HG03097 (cell line): ENCODE results near the gene PDP2.
"Not testable (repeated sequence)": the region's sequence is repeated elsewhere in the genome, so short reads cannot be mapped to it uniquely, and the experiment has no call there.

ENCODE experiments used
- ATAC-seq: cut with Tn5 transposase; IDR thresholded peaks from one replicate; pipeline ENCODE4 v1.9.1; 2021; ENCODE audit not compliant: unreplicated experiment, low FRiP score

Gene PDP2

DNA sequence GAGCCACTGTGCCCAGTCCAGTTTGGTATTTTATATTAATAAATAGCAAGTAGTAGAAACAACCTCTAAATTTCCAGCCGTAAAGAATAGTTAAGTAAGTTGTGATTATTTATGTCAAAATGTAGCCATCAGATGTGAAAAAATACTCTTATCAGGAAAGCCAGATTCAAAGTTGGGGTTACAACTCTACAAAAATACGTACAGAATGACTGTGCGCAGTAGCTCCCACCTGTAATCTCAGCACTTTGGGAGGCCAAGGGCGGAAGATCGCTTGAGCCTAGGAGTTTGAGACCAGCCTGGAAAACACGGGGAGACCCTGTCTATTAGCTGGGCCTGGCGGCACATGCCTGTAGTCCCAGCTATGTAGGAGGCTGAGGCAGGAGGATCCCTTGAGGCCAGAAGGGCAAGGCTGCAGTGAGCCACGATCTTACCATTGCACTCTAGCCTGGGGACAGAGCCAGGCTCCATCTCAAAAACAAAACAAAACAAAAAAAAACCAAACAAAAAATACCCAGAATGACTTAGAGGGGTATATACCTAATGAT is 1.7 kb downstream of the PDP2 start:
- ATAC-seq: no peak

DNA sequence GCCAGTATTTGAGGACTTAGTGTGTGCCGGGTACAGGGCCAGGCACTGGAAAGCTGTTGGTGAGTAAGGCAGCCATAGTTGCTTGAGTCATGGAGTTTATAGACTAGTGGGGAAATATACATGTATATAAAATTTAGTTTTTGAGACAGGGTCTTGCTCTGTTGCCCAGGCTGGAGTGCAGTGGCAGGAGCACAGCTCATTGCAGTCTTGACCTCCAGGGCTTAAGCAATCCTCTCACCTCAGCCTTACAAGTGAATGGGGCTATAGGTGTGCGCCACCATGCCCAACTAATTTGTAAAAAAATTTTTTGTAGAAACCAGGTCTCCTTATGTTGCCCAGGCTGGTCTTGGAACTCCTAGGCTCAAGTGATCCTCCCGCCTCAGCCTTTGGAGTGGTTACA is 2.4 kb downstream of the PDP2 start:
- ATAC-seq: no peak

DNA sequence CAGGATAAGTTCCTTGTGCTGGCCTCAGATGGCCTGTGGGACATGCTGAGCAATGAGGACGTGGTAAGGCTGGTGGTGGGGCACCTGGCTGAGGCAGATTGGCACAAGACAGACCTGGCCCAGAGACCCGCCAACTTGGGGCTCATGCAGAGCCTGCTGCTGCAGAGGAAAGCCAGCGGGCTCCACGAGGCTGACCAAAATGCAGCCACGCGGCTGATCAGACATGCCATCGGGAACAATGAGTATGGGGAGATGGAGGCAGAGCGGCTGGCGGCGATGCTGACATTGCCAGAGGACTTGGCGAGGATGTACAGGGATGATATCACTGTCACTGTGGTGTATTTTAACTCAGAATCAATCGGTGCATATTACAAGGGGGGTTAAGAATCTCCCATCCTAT is 5.2 kb downstream of the PDP2 start:
- no peak for ATAC-seq

DNA sequence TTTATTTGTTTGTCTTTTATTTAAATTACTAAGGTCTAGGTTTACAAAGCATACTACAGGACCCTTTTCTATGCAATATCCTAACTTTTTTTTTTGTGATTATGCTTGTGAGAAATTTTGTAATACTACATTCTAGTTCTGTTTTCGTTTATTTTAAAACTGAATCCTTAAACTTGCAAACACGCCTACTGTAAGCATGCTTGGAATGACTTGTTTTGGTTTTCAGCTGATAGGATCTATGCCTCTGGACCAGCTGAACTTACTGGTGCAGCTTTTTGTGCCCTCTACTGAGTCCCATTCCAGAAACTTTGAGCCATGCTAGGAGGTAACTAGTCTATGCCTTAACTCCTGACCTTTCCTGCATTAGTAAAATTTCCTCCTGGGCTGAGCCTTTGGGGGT is 6.0 kb downstream of the PDP2 start:
- no peak for ATAC-seq

DNA sequence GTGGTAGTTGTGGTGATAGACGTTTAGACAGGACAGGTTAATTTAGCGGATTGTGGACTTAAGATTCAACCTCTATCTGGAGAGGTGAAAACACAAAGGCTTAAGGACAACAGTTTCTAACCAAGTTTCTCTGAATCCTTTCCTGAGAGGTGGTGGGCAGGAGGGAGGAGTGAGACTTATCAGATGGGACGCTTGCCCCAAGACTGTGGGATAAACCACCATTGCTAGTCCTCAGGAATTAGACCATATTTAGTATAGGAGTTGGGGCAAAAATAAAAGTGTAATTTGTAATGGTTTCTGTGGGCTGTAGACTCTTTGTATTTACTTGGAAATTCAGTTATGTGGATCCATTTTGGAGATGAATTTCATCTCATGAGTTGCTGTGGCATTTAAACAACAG is 6.6 kb downstream of the PDP2 start:
- no peak for ATAC-seq

DNA sequence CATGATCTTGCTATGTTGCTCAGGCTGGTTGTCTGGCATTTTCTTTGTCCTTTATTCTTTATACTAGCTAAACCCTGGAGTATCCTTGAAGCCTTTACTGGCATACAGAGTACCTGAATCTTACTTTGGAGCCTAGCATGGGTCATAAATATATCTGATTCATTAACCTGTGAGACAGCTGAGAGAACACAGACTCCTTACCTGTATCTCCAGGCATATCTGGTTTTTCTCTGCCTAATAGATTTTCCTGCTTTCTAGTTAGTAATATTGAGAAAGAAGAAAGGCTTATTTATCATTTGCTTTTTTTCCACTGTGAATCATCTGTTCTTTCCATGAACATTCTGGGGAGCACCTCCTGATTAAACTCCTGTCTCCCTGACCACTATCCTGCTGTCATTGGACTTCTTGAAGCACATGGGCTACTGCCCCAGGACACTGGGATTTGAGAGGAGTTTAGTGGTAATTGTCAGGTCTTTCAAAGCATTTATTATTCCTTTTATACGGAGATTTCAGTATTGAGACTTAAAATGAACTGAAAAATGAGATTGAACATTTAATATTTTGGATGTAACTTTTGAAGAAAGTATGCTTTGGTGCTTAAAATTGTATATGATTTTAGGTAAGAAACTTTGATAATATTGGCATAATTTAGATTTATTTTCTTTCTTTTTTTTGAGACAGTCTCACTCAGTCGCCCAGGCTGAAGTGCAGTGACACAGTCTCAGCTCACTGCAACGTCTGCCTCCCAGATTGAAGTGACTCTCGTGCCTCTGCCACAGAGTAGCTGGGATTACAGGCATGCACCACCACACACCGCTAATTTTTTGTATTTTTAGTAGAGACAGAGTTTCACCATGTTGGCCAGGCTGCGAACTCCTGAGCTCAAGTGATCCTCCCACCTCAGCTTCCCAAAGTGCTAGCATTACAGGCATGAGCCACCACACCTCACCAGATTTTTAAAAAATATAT is 8.6 kb downstream of the PDP2 start:
- ATAC-seq: no peak

DNA sequence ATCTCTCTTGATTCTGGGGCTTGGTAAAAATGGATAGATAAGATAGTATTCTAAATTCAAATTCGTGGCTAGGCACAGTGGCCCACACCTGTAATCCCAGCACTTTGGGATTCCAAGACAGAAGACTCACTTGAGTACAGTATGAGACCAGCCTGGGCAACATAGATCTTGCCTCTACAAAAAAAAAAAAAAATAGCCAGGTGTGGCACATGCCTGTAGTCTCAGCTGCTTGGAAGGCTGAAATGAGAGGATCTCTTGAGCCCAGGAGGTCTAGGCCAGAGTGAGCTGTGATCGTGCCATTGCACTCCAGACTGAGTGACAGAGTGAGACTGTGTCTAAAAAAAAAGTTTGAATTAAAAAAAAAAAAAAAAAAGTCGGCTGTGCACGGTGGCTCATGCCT is 9.3 kb downstream of the PDP2 start:
- no peak for ATAC-seq

DNA sequence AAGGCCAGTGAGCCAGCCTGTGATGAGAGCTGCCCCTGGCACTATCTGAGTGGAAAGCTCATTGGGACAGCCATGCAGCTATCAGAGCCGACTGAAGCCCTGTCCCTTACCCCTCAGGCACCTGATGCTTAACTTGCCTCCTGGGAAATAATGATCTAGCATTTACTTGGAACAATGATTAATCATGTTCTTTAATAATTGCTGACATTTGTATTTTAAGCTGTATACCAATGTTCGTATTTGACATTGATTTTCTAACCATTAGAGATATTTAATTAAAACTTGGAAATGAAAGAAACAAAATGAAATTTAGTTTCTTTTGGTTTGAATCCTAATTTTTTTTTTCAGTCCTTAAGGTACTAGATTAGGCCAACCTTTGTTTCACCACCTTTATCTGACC is 10.5 kb downstream of the PDP2 start:
- no peak for ATAC-seq

DNA sequence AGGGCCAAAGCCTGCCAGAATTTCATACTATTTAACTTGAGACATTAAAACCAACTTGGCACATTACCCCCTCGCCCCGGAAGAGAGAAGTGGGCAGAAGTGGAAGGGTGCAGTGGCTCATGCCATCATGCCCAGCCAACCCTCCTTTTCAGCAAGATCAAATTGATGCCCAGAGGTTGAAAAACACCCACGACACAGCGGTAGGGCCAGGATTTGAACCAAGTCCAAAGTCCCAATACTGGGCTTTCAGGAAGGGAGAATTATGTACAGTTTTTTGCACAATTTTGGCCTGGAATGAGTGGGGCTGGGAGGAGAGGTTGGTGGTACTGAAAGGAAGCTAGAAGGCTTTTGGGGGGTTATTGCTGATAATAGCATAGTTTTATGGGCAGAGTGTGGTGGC is 11.0 kb downstream of the PDP2 start:
- ATAC-seq: no peak

DNA sequence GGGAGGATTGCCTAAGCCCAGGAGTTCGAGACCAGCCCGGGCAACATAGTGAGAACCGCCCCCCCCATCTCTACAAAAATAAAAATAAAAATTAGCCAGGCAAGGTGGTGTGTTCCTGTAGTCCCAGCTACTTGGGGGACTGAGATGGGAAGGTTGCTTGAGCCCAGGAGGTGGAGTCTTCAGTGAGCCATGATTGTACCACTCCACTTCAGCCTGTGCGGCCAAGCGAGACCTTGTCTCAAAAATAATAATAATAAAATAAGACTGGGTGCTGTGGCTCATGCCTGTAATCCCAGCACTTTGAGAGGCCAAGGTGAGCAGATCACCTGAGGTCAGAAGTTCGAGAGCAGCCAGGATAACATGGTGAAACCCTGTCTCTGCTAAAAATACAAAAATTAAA is 11.5 kb downstream of the PDP2 start:
- ATAC-seq: no peak

DNA sequence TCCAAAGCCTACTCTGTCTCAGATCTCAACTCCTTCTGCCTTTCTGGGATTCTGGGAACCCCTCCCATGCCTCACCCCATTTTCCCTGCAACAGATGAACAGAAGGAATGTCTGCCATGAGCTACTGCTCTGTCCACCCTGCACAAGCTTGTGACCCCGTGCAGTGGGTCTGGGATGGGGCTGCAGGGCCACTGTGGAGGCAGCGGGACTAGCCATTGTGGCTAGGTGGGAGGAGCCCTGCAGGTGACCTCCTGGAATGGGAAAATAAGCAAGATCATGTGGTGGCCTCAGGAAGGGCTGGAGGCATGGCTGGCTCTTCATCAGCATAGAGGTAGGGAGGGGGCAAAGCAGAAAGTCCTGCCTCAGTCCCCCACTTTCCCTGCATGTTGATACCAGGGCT is 13.7 kb downstream of the PDP2 start:
- ATAC-seq: no peak

DNA sequence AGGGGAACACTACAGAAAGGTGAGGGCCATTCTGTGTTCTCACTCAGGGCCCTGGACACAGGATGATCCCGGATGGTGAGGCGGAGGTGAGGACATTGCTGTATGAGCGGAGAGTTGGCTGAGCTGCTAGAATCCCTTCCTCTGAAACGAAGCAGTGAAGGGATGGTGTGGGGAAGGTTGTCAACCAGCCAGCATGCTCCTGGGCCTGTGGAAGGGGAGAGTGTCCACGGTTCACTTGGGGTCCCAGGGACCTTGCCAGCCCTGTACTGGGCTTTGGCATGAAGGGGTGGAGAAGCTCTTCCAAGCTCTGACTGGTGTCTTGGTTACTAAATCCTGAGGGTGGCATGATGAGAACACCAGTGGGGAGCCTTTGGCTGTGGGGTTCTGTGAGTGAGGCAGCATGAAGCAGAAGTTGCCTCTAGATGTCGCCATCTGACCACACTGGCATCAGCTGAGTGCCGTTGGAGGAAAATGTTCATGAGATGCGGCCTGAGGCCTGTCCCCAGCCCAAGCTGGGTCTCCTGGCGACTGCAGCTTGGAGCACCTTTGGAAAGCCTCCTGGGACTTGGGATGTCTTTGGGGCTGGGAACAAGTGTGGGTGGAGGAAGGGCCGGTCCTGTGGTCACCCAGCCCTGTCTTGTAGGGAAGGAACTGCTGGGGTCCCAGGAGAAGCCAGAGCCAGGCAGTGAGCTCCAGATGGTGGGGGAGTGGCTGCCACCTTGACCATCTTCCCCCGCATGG is 14.8 kb downstream of the PDP2 start:
- no peak for ATAC-seq

DNA sequence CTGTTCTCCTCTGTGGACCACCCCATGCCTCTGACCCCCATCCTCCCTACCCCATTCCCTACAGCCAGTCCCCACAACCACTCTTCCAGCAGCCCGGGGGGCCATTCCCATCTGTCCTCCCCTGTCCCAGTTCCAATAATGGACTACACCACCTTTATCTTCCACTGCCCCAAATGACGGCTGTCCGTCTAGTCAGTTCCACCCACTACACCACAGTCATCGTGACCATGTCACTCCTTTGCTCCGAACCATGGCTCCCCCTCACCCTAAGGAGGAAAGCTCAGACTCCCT is 15.3 kb downstream of the PDP2 start:
- no peak for ATAC-seq

DNA sequence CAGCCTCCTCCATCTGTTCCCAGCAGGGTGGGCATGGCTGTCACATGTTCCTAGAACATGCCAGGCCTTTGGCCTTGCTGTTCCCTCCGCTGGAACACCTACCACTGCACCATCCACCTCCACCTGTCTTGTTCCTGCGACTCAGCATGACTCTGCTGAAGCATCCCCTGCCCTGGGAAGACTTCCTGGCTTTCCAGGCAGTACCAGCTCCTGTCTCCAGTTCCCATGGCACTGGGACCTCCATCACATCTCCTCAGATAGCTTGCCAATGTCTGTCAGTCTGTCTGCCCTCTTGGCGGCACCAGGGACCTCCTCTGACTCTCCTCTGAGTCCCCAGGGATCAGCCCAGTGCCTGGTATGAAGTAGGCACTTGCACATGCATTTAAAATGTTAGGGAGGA is 15.7 kb downstream of the PDP2 start:
- no peak for ATAC-seq

DNA sequence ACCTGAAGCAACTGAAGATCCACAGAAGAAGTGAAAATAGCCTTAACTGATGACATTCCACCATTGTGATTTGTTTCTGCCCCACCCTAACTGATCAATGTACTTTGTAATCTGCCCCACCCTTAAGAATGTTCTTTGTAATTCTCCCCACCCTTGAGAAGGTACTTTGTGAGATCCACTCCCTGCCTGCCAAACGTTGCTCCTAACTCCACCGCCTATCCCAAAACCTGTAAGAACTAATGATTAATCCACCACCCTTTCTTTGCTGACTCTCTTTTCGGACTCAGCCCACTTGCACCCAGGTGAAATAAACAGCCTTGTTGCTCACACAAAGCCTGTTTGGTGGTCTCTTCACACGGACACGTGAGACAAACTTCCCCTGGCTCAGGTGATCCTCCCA is 16.4 kb downstream of the PDP2 start:
- not testable (repeated sequence) for ATAC-seq

DNA sequence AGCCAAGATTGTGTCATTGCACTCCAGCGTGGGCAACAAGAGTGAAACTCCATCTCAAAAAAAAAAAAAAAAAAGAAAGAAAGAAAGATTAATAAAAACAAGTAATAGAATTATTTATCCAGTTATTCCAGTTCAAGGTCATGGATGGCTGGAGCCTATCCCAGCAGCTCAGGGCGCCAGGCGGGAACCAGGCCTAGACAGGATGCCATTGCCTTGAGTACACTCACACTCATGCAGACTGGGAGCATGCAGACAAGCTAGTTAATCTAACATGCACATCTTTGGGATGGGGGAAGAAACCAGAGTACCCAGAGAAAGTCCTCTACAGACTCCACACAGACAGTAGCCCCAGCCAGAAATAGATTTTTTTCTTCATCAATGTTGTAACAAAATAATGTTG is 17.9 kb downstream of the PDP2 start:
- ATAC-seq: no peak

DNA sequence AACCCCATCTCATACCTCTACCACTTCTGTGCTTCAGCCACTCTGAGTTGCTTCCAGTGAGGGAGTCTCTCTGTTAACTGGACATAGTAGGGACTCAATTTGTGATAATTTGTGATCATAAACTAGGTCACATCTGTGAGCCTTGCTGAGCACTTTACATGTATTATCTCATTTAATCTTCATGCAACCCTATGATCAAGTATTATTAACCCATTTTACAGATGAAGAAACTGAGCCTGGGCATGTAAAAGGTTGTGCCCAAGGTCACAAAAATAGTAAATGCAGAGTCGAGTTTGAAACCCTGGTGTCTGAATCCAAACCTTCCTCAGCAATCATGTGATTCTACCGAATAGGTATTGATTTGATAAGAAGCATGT is 18.6 kb downstream of the PDP2 start:
- ATAC-seq: no peak

DNA sequence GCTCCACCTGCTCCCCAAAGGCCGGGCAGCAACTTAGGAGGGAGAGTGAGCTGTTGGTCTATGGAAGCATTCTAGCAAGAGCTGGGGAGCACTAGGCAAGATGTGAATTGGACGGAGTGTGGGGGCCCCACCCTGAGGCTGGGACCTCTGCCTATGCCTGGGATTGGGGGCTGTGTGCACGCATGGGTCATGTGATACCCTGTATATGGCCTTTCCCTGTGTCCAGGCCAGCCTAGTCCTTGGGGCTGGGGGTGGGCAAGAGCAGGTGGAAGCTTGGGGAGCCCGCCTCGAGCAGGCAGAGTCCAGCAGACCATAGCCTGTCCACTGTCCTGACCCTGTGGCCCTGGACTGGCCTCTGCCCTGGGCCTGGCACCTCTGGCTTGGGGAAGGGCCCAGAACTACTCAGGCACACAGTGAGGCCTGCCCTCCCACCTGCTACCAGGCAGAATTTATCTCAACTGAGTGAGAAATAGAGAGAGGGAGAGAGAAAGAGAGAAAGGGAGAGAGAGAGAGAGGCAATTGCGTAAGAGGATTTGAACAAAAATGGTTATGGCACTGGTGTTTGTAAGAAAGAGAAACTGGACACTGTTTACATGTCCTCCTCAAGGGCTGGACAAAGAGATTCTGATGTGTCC is 19.1 kb downstream of the PDP2 start:
- ATAC-seq: no peak

DNA sequence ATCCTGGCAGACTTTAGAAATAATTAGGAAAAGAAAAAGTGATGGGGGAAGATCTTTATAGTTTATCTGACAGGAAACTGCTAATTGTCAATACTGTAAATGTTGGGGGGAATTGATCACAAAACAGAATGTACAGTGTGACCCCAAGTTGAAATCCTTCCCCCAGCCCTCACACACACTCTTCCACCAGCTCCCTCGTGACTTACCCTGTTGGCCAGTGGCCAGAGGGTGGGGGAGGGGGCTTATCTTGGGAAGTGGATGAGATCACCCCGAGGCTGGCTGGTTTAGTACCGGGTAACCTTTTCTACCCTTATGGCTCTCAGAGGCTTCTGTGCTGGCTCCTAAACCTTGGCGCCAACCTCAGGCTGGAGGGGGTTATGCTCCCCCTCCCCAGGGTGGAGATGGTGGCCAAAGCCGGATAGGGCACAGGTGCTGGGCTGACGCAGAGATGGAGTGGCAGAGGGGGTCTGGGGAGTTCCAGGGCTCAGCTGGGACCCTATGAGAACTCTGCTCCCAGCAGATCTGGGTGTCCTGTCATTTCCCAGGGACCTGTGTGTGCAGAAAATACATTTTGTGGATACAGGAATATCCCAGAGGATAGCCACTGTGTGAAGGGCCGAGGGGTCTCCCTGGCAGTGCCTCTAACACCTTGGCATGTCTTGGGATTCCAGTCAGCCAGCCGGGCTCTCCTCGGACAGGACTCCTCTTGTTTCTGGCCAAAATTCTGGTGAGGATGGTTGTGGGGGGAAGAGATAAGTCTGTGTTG is 19.8 kb downstream of the PDP2 start:
- ATAC-seq: no peak

DNA sequence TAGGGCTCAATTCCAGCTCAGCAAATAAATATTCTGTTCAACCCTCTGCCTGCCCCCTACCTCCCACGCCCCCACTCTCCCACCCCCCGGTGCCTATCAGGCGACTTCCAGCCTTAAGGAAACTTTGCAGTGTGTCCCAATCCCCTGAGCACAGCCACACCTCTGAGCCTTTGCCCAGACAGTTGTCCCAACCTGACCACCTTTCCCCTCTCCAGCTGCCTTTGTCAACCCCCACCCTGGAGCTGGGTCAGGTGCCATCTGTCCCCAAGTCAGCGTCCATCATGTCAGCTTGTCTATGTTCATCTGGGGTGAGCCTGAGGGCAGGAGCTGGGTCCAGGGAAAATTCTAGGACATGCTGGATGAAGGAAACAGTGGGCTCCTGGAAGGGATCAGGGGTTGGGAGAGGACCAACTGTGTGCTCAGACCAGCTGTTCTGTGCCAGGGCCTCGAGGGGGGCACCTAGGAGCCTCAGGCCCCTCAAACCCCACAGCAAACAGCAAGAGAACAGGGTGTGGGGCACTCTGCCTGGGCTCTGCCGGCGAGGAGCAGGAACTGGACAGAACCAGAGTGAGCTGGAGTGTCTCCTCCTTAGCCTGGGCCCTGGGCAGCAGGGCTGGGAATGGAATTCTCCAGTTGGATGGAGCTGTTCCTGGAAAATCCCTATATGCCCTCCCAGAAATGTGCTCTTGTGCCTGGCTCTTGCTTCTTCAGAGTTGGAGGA is 20.6 kb downstream of the PDP2 start:
- no peak for ATAC-seq
